Retinal pigment epithelial cell (primary cell): ENCODE measurements around the gene GRK4.
"Not testable (repeated sequence)": the region's sequence is repeated elsewhere in the genome, so short reads cannot be mapped to it uniquely, and the experiment has no call there.

Experiments
- DNase-seq: peaks from one replicate; pipeline ENCODE4 v3.0.0-alpha.2; 2010; ENCODE audit warnings: low read depth
- H3K4me3 ChIP-seq: 2 replicates; pipeline ENCODE4 v1.5.1; 2011; ENCODE audit warnings: mild to moderate bottlenecking, low read length, control low read depth, moderate library complexity
- TF ChIP-seq, protein P1 (sequence below): conservative IDR thresholded peaks from 2 replicates; pipeline ENCODE4 v1.5.1; 2011; ENCODE audit warnings: low read depth, low read length, control low read depth, inconsistent platforms

GRK4 gene

DNA sequence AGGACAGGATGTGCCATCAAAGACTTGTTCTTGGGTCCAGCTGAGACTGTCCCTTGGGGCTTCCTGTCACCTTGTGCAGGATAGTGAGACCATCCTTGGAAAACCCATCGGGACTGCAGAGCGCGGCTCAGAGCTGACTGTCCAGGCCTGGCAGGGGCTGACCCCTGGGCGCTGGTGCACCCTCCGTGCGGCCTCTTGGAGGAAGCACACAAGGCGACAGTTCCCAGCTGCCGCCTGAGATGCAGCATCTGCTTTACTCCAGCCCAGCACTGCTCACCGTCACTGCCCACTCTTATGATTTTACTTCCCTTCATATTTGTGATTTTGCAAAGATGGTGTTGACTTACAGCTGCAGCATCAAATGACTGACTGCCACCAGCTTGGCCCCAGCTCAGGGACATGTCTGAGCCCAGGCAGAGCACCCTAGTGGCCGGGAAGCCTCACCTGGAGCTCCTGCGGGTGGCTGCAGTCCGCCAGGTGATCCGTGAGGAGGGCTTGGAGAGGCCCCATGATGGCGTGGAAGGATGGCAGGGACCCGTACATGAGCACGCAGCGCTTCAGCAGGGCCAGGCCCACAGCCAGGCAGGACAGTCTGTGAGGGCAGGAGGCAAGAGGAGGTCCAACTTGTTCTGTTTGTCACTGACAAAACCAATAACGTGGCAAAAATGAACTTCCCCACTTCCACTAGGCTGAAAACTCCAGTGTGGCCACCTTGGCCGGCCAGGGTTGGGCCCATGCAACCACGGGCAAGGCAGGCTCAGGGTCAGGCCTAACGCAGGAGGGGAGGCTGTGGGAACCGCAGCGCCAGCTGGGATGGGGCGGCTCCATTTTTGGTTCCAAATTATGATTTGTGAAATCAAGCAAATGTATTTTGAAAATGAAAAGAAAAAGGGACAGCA, 22.0 kb upstream of the GRK4 start:
- H3K4me3 ChIP-seq: no peak overlapping the region
- DNase-seq: no peak
- TF ChIP-seq, protein P1, sequence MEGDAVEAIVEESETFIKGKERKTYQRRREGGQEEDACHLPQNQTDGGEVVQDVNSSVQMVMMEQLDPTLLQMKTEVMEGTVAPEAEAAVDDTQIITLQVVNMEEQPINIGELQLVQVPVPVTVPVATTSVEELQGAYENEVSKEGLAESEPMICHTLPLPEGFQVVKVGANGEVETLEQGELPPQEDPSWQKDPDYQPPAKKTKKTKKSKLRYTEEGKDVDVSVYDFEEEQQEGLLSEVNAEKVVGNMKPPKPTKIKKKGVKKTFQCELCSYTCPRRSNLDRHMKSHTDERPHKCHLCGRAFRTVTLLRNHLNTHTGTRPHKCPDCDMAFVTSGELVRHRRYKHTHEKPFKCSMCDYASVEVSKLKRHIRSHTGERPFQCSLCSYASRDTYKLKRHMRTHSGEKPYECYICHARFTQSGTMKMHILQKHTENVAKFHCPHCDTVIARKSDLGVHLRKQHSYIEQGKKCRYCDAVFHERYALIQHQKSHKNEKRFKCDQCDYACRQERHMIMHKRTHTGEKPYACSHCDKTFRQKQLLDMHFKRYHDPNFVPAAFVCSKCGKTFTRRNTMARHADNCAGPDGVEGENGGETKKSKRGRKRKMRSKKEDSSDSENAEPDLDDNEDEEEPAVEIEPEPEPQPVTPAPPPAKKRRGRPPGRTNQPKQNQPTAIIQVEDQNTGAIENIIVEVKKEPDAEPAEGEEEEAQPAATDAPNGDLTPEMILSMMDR: no peak

DNA sequence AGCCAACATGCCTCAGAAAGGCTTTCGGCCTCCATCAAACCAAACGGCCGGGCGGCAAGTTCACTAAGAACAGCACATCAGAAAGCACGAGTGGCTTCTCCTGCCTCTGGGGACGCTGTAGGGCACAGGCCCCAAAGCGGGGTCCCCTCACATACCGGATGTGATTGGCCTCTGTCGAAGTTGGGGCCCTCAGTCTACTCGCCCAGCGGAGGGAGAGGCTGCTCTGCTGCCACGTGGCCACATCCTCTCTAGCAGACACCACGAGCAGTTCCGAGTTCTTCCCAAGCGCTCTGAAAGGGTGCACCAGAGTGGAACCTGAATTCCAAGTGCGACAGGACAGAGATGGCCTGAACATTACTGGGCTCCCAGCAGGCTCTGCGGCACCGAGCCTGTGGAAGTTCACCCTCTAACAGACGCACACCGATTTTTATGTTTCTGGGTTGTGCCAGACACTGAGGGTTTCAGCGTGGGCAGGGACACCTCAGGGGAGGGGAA, 21.3 kb upstream of the GRK4 start:
- DNase-seq: no peak
- TF ChIP-seq, protein P1: no peak
- no peak overlapping the region for H3K4me3 ChIP-seq

DNA sequence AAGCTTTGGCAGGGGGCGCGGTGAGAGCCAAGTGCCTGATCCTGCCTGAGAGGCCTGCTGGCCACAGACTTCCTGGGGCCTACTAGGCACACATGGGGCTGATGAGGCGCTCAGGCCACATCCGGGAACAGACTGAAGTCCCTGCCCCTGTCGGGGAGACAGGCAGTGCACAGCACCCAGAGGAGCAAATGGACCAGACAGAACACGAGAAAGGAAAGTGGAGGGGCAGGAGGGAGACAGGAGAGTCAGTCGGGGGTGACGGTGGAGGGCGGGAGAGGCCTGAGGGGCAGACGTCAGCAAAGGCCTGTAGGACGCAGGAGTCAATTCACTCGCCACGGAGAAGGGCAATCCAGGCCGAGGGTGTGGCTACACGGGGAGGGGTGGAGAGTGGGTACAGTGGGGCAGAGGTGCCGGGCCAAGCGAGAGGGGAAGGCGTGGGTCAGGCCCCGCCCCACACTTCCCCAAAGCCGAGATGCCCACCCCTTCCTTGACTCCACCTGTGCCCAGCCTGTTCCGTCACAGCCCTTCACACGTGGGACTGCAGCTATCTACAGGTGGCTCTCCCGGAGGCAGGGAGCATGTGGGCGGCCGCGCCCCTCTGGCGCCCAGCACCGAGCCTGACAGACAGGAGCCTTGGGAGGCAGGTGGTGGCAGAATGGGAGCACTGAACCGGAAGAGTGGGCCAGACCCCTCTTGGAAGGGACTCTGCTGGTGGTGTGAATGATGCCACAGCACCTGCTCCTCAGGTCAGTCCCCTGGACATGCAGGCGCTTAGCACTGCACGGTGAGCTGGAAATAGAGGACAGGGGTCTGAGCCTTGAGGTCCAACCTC, 20.6 kb upstream of the GRK4 start:
- TF ChIP-seq, protein P1: no peak
- DNase-seq: no peak
- H3K4me3 ChIP-seq: no peak overlapping the region

DNA sequence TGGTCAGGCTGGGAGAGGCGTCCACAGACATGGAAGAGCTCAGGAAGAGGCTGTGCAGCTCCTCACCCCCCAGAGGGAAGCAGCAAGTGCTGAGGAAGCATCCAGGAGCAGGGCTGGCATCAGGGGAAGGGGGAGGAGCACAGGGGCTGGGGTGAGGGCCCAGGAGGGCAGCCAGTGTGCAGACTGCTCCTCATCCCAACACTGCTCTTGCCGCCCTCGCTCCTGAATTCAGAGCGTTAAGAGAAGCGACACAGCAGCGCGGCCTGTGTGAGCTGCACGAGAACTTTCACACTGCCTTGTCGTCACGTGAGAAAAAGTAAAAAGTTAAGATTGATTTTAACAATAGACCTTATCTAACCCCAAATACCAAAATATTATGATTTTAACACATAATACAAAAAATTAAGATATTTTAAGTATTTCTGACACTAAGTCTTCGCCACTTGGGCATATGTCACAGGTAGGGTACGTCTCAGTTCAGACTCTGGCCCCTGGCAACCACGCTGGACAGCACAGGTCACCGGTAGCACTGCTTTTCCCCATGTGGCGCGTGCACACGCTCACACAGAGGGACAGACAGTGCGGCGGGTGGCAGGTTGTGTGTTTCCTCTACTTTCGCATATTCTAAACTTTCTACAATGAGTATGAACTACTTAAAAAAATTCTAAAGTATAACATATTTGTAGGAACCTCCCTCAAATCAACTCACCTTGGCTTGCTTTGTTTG, 19.8 kb upstream of the GRK4 start:
- TF ChIP-seq, protein P1: no peak
- H3K4me3 ChIP-seq: no peak overlapping the region
- no peak for DNase-seq

DNA sequence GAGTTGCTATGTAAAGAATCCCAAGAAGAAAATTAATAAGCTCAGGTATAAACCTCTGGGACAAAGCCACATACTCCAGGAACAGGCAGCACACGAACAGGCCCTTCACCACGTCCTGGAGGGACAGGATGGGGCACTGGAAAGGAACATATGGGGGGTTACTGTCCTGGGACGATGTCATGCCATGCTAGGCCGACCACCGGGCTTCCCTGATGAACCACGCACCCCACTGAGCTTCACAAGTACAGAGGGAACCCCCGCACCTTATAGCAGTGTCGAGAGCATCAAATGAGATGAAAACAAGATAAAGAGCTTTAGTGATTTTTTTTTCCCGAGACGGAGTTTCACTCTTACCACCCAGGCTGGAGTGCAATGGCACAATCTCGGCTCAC, 19.3 kb upstream of the GRK4 start:
- H3K4me3 ChIP-seq: no peak overlapping the region
- TF ChIP-seq, protein P1: no peak
- DNase-seq: no peak

DNA sequence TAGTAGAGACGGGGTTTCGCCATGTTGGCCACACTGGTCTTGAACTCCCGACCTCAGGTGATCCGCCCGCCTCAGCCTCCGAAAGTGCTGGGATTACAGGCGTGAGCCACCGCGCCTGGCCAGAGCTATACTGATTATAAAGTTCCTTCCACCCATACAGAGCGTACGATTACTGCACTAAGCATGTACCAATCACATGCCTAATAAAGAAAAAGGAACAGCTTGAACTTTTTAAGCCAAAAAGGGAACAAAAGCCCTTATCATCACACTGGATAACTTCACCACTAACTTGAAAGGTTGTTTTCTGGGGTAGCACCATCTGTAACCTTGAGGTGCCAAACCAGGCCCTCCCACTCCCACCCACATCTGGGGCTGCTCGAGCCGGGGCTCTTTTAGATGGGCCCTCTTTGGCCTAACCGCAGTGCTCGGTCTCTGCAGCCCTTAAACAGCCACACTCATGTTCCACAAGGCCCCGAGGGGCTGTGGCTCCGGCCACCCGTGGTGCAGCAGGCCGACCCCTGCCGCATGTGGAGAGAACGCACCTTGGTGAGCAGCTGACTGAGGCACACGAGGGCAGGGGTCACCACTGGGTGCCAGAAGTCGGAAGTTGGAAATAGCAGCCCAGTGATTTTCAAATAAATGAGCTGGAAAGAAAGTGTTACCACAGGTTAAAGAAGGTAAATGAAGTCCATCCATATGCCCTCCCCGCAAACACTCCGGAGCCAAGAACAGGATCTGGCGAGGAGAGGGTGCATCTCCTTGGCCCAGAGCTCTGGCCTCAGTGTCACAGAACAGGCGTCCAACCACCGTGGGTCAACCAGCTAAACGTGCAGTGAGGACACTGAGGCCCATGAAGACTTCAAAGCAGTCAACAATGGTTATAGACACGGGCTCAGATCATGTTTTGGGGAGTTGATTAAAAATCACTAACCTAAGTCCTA, 18.5 kb upstream of the GRK4 start:
- DNase-seq: no peak
- H3K4me3 ChIP-seq: no peak overlapping the region
- TF ChIP-seq, protein P1: no peak

DNA sequence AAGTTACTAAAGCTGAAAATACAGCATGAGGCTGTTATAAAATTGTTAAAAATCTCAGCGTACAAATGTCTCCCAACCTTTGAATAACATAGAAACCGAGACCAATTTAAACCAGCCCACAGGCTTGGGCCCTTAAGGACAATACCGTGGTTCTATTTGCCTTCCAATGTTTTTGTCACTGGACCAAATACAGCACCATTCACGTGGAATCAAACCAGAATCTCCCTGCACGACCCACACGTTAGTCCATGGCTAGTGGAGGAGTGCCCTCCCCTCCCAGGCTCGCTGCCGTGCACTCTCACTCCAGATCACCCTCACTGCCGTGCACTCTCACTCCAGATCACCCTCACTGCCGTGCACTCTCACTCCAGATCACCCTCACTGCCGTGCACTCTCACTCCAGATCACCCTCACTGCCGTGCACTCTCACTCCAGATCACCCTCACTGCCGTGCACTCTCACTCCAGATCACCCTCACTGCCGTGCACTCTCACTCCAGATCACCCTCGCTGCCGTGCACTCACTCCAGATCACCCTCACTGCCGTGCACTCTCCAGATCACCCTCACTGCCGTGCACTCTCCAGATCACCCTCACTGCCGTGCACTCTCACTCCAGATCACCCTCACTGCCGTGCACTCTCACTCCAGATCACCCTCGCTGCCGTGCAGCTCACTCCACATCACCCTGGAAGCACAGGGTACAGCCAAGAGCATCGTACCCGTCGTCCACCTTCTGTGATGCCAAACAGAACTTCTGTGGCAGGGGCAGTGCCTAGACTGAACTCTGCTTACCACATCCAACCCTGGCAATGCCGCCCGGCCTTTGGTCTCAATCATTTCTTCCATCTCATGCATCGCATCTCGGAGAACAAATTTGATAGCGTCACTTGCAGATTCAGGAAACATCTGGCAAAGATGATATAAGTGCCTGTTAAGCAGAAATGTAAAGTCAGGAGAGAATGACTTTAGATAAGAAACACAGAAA, 17.5 kb upstream of the GRK4 start:
- not testable (repeated sequence) for DNase-seq, H3K4me3 ChIP-seq
